ENCODE measurements around the gene APOA4. TPM values are rescaled to one million over a fixed set of nuclear protein-coding genes. Genes with fewer than 3 reads are reported as not detected.
"Not testable (repeated sequence)": the region's sequence is repeated elsewhere in the genome, so short reads cannot be mapped to it uniquely, and the experiment has no call there.

APOA4 gene
- total RNA-seq, 2 experiments from 2014 or later: not detected

- Mint-ChIP-seq H3K4me3 (no peak overlapping the region), H3K27ac (no peak overlapping the region), H3K27me3 (no peaks in the 10 kb centered on the region), H3K9me3 (no peaks in the 10 kb centered on the region), H3K36me3 (no peaks in the 10 kb centered on the region), H3K4me1 (ENCODE audit: low read depth) (no peaks in the 10 kb centered on the region)
- ChIA-PET CTCF (interaction anchor here (1.5 kb wide), 3 partner anchors 9 to 327 kb away, joined by 3 to 5 read pairs (median 3); no protein-coding TSS in a partner anchor), POLR2A (no interaction called here)
- no peak for DNase-seq
- intact Hi-C loops (cut with micrococcal nuclease): no loop called here
These were observed 11.0 kb downstream of the APOA4 start for GRCh38 chr11:116812109-116812508.

GRCh38 chr11:116811194-116811593 is 11.9 kb downstream of the APOA4 start:
- POLR2A ChIA-PET: no interaction called here
- H3K9me3 Mint-ChIP-seq: no peaks in the 10 kb centered on the region
- H3K36me3 Mint-ChIP-seq: no peaks in the 10 kb centered on the region
- CTCF ChIA-PET: interaction anchor here (3.3 kb wide), 1 partner anchor 20 kb away, joined by 10 read pairs; the partner anchor contains the start of gene APOA5
- intact Hi-C loops (cut with micrococcal nuclease): no loop called here
- H3K27ac Mint-ChIP-seq: no peak overlapping the region
- DNase-seq: no peak
- no peaks in the 10 kb centered on the region for H3K4me1 Mint-ChIP-seq (ENCODE audit: low read depth)
- no peak overlapping the region for H3K4me3 Mint-ChIP-seq
- H3K27me3 Mint-ChIP-seq: no peaks in the 10 kb centered on the region

GRCh38 chr11:116808262-116809175 is 14.6 kb downstream of the APOA4 start:
- H3K36me3 Mint-ChIP-seq: no peaks in the 10 kb centered on the region
- intact Hi-C loops (cut with micrococcal nuclease): no loop called here
- no peaks in the 10 kb centered on the region for H3K27me3 Mint-ChIP-seq
- H3K9me3 Mint-ChIP-seq: no peaks in the 10 kb centered on the region
- DNase-seq: no peak
- POLR2A ChIA-PET: no interaction called here
- CTCF ChIA-PET: interaction anchor here (1.2 to 3.3 kb wide), 2 partner anchors 18 to 27 kb away, joined by 3 to 10 read pairs; partner anchors contain the start of gene APOA5
- no peak overlapping the region for H3K27ac Mint-ChIP-seq
- H3K4me3 Mint-ChIP-seq: no peak overlapping the region
- no peaks in the 10 kb centered on the region for H3K4me1 Mint-ChIP-seq (ENCODE audit: low read depth)

GRCh38 chr11:116807601-116808261 is 15.4 kb downstream of the APOA4 start:
- no peaks in the 10 kb centered on the region for H3K36me3 Mint-ChIP-seq
- peaks cover 2% of the 10 kb centered on the region for H3K27me3 Mint-ChIP-seq
- no peak overlapping the region for H3K4me3 Mint-ChIP-seq
- H3K9me3 Mint-ChIP-seq: no peaks in the 10 kb centered on the region
- intact Hi-C loops (cut with micrococcal nuclease): no loop called here
- H3K27ac Mint-ChIP-seq: no peak overlapping the region
- H3K4me1 Mint-ChIP-seq (ENCODE audit: low read depth): no peaks in the 10 kb centered on the region
- CTCF ChIA-PET: interaction anchor here (1.2 kb wide), 1 partner anchor 28 kb away, joined by 3 read pairs; no protein-coding TSS in a partner anchor
- POLR2A ChIA-PET: no interaction called here
- no peak for DNase-seq

GRCh38 chr11:116804001-116804400 is 19.1 kb downstream of the APOA4 start:
- intact Hi-C loops (cut with micrococcal nuclease): no loop called here
- ChIA-PET CTCF (no interaction called here), POLR2A (no interaction called here)
- Mint-ChIP-seq H3K4me1 (ENCODE audit: low read depth) (no peaks in the 10 kb centered on the region), H3K27me3 (peaks cover 11% of the 10 kb centered on the region), H3K27ac (no peak overlapping the region), H3K36me3 (no peaks in the 10 kb centered on the region), H3K9me3 (no peaks in the 10 kb centered on the region), H3K4me3 (no peak overlapping the region)
- no peak for DNase-seq

GRCh38 chr11:116801662-116802061 is 21.4 kb downstream of the APOA4 start:
- DNase-seq; H3K9me3 Mint-ChIP-seq; H3K27ac Mint-ChIP-seq; H3K4me1 Mint-ChIP-seq (ENCODE audit: low read depth); H3K36me3 Mint-ChIP-seq; POLR2A ChIA-PET; intact Hi-C loops (cut with micrococcal nuclease); H3K4me3 Mint-ChIP-seq: not testable (repeated sequence)
- CTCF ChIA-PET: interaction anchor here (1.0 to 3.1 kb wide), 2 partner anchors 10 to 11 kb away, joined by 3 to 13 read pairs; partner anchors contain the start of gene APOA5
- peaks cover 11% of the 10 kb centered on the region for H3K27me3 Mint-ChIP-seq

GRCh38 chr11:116800610-116801009 is 22.5 kb downstream of the APOA4 start:
- POLR2A ChIA-PET: no interaction called here
- intact Hi-C loops (cut with micrococcal nuclease): no loop called here

GRCh38 chr11:116798368-116798767 is 24.7 kb downstream of the APOA4 start:
- Mint-ChIP-seq H3K27me3 (peaks cover 13% of the 10 kb centered on the region), H3K27ac (no peak overlapping the region), H3K9me3 (no peaks in the 10 kb centered on the region), H3K36me3 (no peaks in the 10 kb centered on the region), H3K4me3 (no peak overlapping the region), H3K4me1 (ENCODE audit: low read depth) (peaks cover 4% of the 10 kb centered on the region)
- ChIA-PET POLR2A (interaction anchor here (1.4 kb wide), 1 partner anchor 38 kb away, joined by 3 read pairs; no protein-coding TSS in a partner anchor), CTCF (interaction anchor here (2.5 to 3.8 kb wide), 3 partner anchors 8 to 308 kb away, joined by 10 to 26 read pairs (median 13); partner anchors contain the start of gene APOA5)
- intact Hi-C loops (cut with micrococcal nuclease): no loop called here
- no peak for DNase-seq

More at GRCh38 chr11:116800610-116801009, 22.5 kb downstream of the APOA4 start:
- Mint-ChIP-seq H3K27me3 (peaks cover 13% of the 10 kb centered on the region), H3K36me3 (no peaks in the 10 kb centered on the region), H3K4me1 (ENCODE audit: low read depth) (peaks cover 4% of the 10 kb centered on the region), H3K27ac (no peak overlapping the region), H3K4me3 (no peak overlapping the region), H3K9me3 (no peaks in the 10 kb centered on the region)
- CTCF ChIA-PET: interaction anchor here (1.2 to 3.1 kb wide), 3 partner anchors 10 to 305 kb away, joined by 5 to 13 read pairs (median 10); partner anchors contain the start of gene APOA5
- no peak for DNase-seq

GRCh38 chr11:116797816-116798215 is 25.3 kb downstream of the APOA4 start:
- CTCF ChIA-PET: interaction anchor here (3.8 kb wide), 1 partner anchor 38 kb away, joined by 26 read pairs; no protein-coding TSS in a partner anchor
- no peaks in the 10 kb centered on the region for H3K9me3 Mint-ChIP-seq
- H3K4me3 Mint-ChIP-seq: no peak overlapping the region
- intact Hi-C loops (cut with micrococcal nuclease): no loop called here
- POLR2A ChIA-PET: no interaction called here
- peaks cover 4% of the 10 kb centered on the region for H3K4me1 Mint-ChIP-seq (ENCODE audit: low read depth)
- H3K27ac Mint-ChIP-seq: no peak overlapping the region
- no peaks in the 10 kb centered on the region for H3K36me3 Mint-ChIP-seq
- H3K27me3 Mint-ChIP-seq: peaks cover 12% of the 10 kb centered on the region
- DNase-seq: no peak

- H3K4me1 Mint-ChIP-seq (ENCODE audit: low read depth): peaks cover 4% of the 10 kb centered on the region
- no peaks in the 10 kb centered on the region for H3K9me3 Mint-ChIP-seq
- no peak for DNase-seq
- ChIA-PET POLR2A (no interaction called here), CTCF (interaction anchor here (0.5 to 3.8 kb wide), 3 partner anchors 9 to 342 kb away, joined by 3 to 26 read pairs (median 3); partner anchors contain the start of gene ZPR1)
- no peak overlapping the region for H3K27ac Mint-ChIP-seq
- peaks cover 10% of the 10 kb centered on the region for H3K27me3 Mint-ChIP-seq
- H3K4me3 Mint-ChIP-seq: no peak overlapping the region
- intact Hi-C loops (cut with micrococcal nuclease): no loop called here
- no peaks in the 10 kb centered on the region for H3K36me3 Mint-ChIP-seq
These were observed 26.6 kb downstream of the APOA4 start for GRCh38 chr11:116796548-116796947.

- Mint-ChIP-seq H3K4me3 (no peak overlapping the region), H3K9me3 (no peaks in the 10 kb centered on the region), H3K27ac (no peak overlapping the region), H3K27me3 (peaks cover 5% of the 10 kb centered on the region), H3K36me3 (no peaks in the 10 kb centered on the region), H3K4me1 (ENCODE audit: low read depth) (peaks cover 9% of the 10 kb centered on the region)
- ChIA-PET CTCF (interaction anchor here (10.3 kb wide), 1 partner anchor 42 kb away, joined by 187 read pairs; the partner anchor contains the start of gene APOA1), POLR2A (no interaction called here)
- DNase-seq: no peak
- intact Hi-C loops (cut with micrococcal nuclease): no loop called here
These were observed 28.3 kb downstream of the APOA4 start for GRCh38 chr11:116794851-116795250.

GRCh38 chr11:116793772-116794097 is 29.4 kb downstream of the APOA4 start:
- no peaks in the 10 kb centered on the region for H3K36me3 Mint-ChIP-seq
- H3K27me3 Mint-ChIP-seq: peaks cover 2% of the 10 kb centered on the region
- ChIA-PET CTCF (interaction anchor here (0.6 to 10.3 kb wide), 4 partner anchors 11 to 346 kb away, joined by 3 to 187 read pairs (median 76); partner anchors contain the start of genes APOA1 and SIK3), POLR2A (no interaction called here)
- intact Hi-C loops (cut with micrococcal nuclease): no loop called here
- H3K9me3 Mint-ChIP-seq: no peaks in the 10 kb centered on the region
- no peak overlapping the region for H3K4me3 Mint-ChIP-seq
- no peak for DNase-seq
- H3K27ac Mint-ChIP-seq: no peak overlapping the region
- H3K4me1 Mint-ChIP-seq (ENCODE audit: low read depth): peaks cover 10% of the 10 kb centered on the region
